ENCODE data around the gene DSCAML1.

The DSCAML1 gene

DNA sequence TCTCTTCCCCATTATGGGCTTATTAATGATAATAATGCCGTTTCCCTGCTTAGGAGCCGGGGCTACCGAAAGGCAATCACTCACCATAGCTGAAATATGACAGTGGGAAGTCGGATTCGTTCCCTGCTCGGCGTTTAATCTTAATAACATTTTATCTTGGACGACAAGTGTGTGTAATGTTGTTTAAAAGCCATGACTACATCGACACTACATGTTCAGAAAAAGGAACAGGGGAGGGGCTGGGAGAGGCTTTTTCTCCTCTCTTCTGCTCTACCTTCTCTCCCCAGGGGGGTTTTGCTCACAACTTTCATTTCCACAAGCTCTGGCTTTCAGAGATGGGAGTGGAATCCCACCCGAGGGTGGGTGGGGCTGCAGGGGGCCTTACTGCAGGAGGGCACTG, 105.5 kb downstream of the DSCAML1 start:
- DNase-seq (ENCODE audit: low spot score) = no peak

DNA sequence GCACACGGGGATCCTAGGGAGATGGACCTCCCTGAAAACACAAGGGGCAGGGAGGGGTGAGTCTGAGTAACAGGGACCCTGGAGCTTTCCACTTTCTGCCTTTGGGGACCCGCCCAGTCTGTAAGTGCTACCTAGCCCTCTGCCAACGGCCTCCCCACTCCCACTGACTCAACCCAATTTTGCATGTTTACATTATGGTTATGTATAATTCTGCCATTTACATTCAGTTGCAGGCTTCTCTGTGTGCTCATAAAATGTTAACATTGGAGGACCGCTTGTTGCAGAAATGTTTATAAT, 105.8 kb downstream of the DSCAML1 start:
- DNase-seq (ENCODE audit: low spot score) = no peak

- DNase-seq (ENCODE audit: low spot score) = peak; percentile 33
Measured at GRCh38 chr11:117690484-117691217, 106.4 kb downstream of the DSCAML1 start.

GRCh38 chr11:117688255-117688797, 108.7 kb downstream of the DSCAML1 start:
- no peak for DNase-seq (ENCODE audit: low spot score)

GRCh38 chr11:117687776-117688175, 109.2 kb downstream of the DSCAML1 start:
- DNase-seq (ENCODE audit: low spot score) = no peak

DNA sequence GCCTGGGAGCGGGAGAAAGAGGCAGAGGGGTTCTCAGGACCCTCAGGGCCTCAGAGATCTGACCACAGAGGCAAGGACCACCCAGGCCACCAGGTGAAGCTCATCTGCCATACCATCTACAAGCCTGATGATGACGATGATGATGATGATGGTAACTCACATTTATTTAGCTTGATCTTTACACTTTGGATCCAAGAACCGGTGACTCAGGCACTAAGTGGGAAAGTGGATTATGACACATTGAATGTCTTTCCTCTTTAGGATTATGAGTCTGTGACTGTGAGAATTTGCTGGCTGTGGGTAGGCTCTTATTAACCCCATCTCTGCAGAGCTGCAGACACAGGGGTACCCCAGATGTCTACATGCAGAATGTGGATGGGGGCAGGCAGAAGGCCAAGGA, 110.3 kb downstream of the DSCAML1 start:
- no peak for DNase-seq (ENCODE audit: low spot score)

DNA sequence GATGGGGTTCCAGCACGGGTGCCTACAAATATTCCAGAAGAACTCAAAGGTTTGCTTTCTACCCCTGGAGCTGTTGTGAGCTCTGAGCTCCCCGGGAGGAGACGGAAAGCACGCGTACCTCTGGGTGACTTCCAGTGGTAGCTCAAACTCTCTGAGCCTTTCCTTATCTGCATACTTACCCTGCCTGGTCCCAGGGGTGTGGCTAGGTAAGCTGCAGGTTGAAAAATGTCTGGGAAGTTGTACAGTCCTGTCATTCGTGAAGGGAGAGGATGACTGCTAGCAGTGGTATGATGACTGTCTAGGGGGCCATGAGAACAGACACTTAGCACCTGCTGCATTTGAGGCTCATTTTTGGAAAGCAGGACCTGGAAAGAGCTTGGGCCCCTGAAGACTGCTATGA, 111.5 kb downstream of the DSCAML1 start:
- DNase-seq (ENCODE audit: low spot score) = no peak

GRCh38 chr11:117684731-117685130, 112.3 kb downstream of the DSCAML1 start:
- no peak for DNase-seq (ENCODE audit: low spot score)

DNA sequence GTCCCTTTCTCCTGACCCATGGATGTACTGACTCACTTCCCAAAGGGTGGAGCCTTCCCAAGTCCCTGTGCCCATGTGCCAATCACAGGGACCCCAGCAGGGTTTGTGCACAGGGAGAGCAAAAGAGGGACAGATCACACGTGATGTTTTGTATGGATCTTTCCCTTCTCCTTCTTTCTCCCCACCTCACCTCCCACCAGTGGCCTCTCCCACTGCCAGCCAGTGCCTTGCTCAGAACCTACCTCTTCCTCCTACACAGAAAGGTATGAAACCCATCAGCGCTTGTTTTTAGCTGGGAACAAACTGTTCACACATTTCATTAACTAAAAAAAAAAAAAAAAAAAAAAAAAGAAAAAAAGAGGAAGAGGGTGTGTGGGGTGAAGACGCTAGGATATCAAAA, 112.9 kb downstream of the DSCAML1 start:
- no peak for DNase-seq (ENCODE audit: low spot score)

DNA sequence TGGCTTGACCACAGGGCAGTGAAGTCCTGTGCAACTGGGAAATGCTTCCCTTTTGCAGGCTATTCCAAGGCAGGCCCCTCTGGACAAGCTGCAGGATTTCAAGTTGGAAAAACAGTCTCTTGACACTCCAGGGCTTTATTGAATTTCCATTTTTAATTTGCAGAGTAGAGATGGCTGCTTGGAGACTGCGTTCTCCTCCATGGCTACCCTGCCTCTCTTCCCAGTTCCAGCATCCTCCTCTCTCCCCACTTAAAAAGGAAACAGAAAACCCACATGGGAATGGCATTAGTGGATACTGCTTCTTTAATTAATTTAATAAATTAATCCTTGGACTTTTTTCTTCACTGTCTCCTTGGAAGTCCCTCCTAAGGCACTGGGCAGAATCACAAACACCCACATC, 115.6 kb downstream of the DSCAML1 start:
- no peak for DNase-seq (ENCODE audit: low spot score)

- no peak for DNase-seq (ENCODE audit: low spot score)
Measured at GRCh38 chr11:117679461-117679860, 117.6 kb downstream of the DSCAML1 start.

DNA sequence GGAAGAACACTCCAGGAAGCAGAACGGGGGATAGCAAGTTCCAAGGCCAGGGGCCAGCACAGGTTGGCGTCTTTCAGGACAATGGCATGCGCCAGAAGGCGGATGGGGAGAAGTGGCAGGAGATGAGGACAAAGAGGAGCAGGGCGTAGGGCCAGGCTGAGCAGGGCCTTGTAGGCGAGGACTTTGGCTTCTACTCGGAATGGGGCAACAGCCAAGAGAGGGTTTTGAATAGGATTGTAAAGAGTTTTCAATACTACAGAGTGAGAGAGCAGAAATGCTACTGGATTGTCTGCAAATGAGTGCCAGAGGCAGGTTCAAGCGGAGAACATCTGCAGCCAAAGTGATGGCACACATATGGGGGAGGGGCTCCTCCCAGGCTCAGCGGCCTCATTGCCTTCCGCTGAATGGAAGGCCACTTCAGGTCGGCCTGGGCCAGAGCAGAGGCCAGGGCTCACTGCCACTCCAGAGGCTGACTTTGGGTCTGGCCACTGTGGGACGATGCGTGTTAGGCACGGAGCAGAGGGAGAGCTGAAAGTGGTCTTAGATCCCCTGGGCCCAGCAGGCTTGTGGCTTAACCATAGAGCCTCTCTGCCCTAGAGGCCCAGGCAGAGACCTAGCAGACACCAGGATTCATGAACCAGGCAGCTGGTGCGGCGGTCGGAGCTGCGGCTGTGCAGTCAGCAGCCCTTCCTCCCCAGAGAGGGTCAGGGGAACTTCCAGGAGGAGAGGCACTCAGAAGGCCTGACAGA, 118.2 kb downstream of the DSCAML1 start:
- no peak for DNase-seq (ENCODE audit: low spot score)

DNA sequence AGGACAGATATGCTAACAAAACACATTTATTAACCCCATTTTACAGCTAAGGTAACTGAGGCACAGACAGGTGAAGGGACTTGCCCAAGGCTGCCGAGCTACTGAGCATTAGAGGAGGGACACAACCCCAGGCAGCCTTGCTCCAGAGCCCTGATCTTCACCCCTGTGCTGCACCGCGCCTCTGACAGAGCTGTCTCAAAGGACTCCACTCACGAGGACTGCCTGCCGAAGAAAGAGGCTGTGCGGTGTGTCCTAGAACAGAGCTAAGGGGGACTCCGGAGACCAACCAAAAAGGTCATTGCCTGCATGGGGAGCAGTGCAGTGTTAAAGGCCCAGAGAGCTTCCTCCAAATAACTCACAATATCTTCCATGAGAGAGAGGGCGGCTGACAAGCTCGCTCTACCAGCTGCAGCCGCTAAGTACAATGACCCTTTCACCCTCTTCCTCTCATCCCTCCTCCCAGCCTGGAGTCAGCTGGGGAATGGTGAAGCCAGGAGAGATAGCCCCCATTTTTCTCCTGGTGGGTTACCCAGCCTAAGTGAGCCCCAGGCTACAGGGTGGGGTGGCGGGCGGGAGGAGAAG, 119.2 kb downstream of the DSCAML1 start:
- DNase-seq (ENCODE audit: low spot score) = no peak

- no peak for DNase-seq (ENCODE audit: low spot score)
Measured at GRCh38 chr11:117676501-117676900, 120.5 kb downstream of the DSCAML1 start.

- no peak for DNase-seq (ENCODE audit: low spot score)
Measured at GRCh38 chr11:117673602-117674001, 123.4 kb downstream of the DSCAML1 start.

GRCh38 chr11:117671370-117671769, 125.6 kb downstream of the DSCAML1 start:
- DNase-seq (ENCODE audit: low spot score) = no peak

GRCh38 chr11:117670924-117671323, 126.1 kb downstream of the DSCAML1 start:
- DNase-seq (ENCODE audit: low spot score) = no peak

DNA sequence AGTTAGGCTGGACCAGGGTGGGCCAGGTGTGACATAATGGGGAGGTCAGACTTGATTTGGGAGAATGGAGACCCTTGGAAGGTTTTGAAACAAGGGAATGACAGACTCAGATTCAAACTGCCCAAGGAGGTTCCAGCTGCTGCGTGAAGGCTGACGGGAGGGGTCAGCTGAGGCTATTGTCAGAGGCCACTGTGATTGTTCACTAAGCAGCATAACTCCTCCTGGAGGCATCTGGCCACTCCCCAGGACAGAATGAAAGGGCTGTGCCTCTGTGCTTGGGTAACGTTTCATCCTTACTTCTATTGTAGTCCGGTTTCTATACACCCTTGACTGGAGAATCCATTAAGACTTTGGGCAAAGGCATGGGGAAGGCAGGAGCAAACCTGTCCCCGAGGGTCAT, 126.6 kb downstream of the DSCAML1 start:
- no peak for DNase-seq (ENCODE audit: low spot score)

GRCh38 chr11:117669616-117670015, 127.4 kb downstream of the DSCAML1 start:
- no peak for DNase-seq (ENCODE audit: low spot score)

DNA sequence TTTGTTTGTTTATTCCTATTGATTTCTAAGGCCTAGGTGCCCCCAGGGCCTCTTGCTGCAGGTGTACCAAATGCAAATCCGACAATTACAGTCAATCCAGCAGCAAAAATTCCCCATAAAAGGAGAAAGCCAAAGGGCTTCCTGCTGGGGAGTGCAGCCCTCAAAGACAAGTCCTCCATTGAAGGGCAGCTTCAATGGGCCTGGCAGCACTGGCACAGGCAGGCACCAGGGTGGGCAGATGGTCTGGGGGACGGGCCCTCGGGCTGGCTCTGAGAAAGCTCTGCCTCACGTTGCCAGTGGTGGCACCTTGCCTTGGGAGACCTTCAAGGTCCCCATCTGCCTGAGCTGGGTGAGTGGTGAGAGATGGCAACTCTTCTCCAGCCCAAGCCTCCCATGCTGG, 128.0 kb downstream of the DSCAML1 start:
- no peak for DNase-seq (ENCODE audit: low spot score)

DNA sequence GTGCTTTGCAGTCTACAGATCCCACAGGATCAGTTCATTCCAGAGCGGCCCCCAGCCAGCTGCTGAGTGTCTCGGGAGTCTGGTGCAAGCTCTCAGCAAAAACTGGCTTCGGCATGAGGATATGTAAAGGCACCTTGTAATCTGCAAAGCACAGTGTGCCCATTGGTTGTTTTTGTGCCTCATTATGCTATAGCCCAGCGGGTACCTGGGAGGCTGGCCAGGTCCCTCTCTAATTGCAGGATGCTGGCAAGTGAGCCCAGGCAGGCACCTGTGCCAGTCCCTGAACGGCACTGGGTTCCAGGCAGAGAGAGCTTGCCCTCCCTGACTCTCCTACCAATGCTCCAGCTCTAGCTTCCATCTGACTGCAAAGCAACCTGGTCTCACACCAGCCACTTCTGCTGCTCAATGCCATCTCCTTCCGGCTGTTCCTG, 128.7 kb downstream of the DSCAML1 start:
- no peak for DNase-seq (ENCODE audit: low spot score)

DNA sequence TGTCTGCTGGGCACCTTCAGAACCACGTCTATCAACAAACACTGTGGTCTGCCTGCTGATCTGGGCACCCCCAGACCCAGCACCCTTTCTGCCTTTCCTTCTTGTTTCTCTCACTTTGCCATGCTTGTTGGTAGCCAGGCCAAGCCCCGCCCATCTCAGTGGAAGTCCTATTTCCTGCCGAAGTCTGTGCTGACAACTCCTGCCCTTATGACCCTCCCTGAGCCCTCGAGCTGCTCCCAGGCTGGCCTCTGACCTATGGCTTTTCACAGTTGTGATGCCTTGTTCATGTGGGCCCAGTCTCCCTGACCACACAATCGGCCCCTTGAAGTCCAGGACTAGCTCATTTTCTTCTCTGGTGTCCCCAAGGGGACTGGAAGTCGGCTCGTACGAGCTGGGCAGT, 132.1 kb downstream of the DSCAML1 start:
- no peak for DNase-seq (ENCODE audit: low spot score)

DNA sequence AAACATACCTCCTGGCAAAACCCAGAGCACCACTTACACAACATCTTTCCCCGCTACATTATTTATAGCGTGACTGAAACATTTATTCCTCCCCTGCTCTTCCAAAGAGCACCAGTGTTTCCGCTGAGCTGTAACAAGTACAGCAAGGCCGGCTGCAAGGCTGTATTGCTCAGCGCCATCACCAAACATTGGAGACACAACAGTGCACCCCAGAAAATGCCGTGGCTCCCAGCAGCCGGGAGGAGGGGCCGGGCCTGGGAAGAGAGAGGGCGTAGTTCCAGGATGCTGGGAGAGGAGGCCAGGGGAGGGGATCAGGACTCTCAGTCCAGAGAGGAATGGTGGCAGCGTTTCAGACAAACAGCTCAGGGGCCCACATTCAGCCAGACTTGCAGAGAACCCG, 133.2 kb downstream of the DSCAML1 start:
- no peak for DNase-seq (ENCODE audit: low spot score)

All from NAMALWA (cell line).